Measurements from ENCODE around the gene CDCA4.

CDCA4 gene

DNA sequence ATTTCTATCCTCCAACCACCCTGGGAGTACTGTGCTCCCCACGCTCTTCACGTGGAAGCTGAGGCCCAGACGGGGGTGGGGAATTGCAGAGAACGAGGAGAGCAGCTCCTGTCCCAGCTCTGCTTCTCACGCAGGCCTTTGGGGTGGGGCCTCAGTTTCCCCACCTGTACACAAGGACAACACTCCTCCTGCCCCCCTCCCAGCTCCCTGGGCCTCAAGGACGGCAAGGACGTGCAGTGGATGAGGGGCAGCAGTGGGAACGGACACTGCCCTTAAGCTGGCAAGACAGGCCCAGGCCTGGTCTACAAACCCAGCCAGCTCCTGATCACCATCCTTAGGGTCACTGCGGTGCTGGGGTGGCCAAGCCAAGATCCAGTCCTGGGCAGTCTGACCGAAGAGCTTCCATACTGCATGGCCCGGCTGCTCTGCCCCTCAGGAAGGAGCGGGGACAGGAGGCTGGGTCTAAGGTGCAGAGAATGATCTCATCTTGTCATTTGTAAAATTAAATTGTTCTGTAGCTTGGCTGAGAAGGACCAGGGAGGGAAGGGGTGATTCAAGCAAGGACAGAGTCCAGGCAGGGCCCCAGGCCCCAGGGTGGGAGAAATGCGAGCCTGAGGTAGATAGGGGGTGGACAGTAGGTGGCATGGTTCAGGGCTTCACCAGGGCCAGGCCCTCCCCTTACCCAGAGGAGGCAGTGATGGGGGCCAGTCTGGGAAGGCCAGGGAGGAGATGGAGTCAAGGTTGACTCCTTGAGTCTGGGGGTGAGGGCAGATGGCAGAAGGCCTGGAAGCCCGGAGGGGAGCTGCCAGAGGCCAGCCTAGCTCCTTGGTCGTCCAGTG is 36.6 kb downstream of the CDCA4 start:
- no peak for DNase-seq

DNA sequence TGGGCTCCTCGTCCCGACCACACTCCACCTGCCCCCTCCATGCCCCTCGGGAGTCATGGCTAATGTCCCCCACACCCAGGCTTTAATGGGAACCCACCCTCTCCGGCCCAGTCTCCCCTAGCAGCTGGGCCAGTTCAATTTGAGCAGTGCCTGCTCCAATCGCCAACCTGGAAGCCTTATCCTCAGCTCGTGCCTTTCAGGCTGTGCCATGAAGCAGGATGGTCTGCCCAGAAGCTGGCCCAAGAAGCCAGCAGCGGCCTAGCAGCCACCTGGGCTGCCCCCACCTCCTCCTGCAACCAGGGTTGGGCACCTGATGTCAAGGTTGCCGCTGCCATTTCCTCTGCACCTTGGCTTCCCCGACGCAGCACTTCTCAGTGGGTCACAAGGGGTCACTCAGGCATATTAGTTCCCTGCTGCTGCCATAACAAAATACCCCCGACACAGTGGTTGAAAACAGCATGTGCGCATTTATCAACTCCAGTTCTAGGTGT is 37.6 kb downstream of the CDCA4 start:
- no peak for DNase-seq

DNA sequence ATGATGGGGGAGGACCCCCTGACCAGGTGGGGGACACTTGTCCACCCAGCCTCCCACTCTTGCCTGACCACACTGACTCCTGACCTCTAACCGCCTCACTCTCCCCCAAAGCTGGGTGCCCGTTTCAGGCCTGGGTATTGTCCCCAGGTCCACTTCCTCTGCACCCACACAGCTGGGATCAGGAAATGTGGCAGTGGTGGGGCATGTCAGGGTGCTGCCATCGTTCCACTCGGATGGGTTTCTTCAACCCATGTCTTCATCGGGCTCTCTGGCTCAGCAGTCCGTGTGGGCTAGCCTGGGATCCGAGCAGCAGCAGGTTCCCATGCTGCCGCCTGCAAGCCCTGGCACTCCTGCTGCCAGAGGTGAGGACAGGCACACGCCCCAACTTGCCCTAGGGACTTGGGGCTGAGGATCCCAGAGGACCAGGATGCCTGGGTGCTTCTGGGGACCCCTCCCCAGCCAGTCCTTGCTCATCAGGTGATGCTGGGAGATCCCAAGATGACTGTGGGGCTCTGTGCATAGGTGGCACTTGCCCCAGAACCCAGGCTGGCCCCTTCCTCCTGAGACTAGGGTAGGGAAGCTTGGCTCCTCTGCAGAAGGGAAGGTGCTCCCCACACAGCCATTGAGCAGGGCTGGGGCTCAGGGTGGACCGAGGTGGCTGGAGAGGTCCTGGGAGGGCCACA is 38.2 kb downstream of the CDCA4 start:
- no peak for DNase-seq

- no peak for DNase-seq
Measured at GRCh38 chr14:104981699-104982541, 39.0 kb downstream of the CDCA4 start.

GRCh38 chr14:104980611-104981531 is 40.0 kb downstream of the CDCA4 start:
- DNase-seq, result no peak

DNA sequence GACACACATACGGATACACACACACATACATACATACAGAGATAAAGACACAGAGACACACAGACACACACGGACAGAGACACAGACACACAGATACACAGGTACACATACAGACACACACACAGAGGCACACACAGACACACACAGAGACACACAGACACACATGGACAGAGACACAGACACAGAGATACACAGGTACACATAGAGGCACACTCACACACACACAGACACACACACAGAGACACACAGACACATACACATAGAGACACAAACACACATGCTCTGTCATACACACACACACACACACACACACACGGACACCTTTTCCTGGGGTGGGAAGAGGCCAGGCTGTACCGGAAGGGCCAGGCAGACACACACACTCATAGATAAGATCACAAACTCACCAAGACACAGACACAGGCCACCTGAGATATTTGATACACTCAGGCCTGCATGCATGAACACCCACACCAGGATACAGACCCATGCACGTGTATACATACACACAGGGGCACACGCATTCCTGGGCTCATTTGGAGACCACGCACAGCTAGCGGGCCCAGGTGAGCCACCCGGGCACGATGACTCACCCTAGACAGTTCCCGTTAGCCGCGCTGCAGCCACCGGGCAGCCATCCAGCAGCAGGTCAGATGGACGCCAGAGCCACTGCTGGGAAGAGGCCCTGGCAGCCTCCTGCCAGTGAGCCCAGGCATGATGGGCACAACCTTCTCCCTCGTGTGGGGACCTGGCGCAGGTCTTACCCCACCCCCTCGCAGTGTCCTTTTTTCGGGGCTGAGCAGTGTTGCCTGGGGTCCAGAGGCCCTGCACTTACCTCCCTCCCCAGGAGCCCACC is 40.9 kb downstream of the CDCA4 start:
- no peak for DNase-seq

DNA sequence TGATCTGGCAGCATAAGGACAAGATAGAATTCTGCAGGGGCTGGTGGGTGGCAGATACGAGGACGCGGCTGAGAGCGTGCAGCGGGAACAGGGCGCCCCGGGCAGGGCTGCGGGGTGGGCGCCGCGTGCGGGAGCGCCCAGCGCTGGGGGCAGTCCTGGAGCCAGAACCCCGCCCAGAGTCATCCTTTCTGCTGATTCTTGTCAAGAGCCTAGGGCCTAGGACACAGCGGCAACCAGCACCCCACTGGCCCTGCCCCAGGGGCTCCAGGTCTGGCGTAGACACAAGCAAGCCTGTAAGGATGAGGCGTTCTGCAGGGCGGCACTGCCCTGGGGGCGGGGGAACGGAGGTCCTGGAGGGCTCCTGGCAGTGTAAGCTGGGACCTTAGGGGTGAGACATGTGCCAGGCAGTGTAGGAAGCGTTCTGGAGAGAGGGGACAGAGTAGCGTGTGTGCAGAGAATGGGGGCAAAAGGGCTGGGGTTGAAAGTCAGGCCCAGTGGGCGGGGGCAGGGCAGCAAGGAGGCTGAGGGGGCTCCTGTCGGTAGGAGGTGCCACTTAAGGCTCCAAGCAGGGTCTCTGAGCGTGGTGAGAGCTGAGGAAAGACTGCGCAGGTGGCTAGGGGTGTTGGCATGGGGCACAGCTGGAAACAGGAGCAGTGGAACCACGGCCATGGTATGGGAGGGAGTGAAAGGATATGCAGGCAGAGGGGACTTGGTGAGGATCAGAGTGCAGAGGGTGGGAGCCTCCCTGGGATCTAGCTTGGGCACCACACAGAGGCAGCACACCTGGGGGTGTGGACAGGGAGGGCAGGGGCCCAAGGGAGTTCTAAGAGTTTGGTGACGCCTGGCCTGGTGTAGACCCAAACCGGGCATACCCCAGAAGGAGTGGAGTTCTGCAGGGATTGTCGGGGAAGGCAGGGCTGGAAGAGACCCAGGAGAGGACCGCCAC is 41.9 kb downstream of the CDCA4 start:
- no peak for DNase-seq

DNA sequence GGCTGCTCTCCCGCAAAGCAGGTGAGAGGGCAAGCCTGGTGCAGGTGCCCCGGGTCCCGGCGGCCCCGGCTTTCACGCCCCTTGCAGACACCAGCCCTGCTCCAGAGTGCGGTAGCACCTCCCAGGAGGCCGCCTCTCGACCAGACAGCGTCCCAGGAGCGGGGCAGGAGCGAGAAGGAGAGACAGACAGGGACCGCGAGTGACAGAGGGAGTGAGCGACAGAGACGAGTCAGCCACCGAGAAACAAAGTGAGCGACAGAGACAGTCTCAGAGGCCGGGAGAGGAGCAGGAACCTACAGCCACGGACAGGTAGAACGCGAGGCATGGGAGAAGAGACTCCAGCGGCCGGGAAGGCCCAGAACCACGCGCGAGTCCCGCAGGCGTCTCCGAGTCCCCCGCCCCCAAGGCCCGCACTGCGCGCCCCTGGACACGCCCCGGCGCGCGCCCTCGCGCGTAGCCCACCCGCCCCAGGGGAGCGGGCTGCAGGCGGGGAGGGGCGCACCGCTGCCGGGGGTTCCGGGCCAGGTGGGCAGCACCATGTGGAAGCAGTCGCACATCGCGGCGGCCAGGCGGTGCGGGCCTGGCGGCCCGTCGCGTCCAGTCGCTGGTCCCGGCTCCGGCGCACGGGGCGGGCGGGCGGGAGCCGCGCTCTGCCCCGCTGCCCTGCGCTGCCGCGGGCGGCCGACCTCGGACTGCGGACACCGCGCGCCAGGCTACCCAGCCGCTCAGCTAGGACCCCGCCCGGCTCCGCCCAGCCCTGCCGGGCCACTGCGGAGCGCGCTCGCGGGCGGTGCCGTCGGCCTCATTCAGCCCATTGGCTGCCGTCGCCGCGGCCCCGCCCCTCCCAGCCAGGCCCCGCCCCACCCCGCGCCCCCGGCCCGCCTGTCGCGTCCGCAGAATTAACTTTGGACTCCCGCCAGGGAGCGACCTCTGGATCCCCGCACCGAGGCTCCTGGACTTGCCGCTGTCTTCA is 42.9 kb downstream of the CDCA4 start, which contains the start of gene AHNAK2:
Gene AHNAK2, minus strand, starts transcription at position 694 of the 973 bp plus-strand sequence. Its CDS starts 137 bp downstream, at position 557.
- DNase-seq, result no peak

GRCh38 chr14:104977008-104977680 is 43.7 kb downstream of the CDCA4 start:
- DNase-seq, result no peak

DNA sequence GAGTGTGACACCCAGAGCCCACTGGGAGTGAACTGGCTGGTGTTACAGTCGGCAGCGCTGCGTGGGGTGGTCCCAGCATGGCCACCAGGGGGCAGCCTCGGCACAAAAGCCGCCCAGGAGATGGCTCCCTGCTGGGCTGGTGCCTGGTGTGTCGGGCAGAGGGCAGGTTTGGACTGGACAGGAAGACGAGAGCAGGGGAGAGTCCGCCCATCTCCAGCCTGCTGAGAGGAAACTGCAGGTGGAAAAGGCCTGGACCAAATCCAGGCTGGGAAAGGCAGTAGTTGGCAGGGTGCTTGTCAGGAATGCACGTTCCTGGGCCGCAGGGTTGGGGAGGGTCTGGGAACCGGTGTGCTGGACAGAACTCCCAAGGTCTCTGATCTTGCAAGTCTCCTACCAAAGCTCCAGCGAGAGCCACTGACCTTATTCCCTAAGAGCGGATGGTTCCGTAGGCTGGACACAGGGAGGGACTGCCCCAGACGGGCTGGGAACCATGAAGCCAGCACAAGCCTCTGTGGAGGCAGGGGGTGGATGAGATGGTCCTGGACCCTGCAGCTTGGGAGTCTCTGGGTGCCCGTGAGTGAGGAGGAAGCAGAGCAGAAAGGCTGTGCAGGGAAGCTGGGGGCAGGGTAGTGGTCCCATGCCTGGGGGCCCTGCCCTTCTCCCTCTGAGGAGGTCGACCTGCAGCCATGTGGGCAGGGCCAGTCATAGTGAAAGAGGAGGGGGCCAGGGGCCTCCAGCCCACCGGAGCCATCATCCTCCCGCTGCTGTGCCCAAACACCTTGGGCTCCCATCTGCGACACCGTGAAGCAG is 44.5 kb downstream of the CDCA4 start:
- peak in 1 of 2 experiments; percentile 64 for DNase-seq

DNA sequence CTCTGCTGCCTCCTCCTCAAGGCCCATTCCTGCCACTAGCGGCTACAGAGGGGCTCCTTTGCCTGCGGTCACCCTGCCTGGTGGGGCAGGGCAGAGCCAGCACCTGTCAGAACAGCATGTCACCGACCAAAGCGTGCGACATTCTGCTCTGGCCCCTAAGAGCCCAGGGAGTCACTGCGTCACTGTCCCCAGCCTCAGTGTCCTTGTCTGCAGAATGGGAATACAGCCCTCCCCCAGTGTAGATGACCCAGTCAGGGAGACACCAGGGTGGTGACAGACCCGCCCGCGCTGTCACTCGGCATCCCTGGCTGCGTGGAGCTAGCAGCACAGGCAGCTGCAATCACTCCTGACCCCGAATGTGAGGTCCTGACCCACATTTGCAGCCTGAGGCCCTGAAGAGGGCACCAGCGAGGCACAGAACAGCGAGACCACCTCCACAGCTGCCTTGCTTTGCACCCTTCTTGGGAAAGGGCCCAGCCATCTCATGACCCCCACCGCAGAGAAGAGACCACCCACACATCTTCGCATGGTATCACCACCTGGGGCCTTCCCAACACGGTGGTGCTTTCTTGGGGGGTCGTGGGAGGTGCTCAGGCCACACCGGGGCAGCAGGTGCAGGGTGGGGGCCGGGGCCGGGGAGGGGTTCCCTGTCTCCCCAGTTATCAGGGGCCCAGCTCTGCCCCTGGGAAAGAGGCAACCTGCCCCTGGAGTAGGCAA is 45.2 kb downstream of the CDCA4 start:
- DNase-seq, result no peak

DNA sequence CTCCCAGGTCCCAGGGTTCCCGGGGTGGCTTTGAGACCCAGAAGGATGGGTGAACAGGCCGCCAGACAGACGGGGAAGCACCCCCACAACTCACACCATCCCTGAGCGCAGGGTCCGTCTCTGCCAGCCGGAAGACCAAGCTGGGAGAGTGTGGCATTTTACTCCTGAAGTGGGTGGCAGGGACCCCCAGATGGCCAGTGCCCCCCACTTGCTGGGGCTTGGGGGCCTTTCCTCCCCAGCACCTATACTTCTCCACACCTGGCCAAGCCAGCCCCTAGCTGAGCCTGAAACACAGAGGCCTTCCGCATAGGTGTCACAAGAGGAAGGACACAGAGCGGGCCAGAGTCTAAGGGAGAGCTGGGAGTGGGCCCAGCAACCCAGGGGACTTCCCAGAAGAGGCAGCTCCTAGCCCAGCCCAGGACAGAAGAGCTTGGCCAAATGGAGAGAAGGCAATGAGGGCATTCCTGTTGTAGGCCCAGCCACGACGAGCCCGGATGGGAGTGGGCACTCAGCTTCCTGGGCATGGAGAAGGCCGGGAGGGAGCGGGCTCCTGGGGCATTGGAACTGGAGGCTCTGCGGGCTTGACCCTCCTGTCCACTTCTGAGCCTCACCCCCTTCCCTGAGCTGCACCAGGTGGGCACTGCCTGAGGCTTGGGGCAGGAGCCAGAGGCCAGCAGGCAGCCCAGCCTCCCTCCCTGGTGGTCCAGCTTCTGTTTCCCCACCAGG is 46.1 kb downstream of the CDCA4 start:
- no peak for DNase-seq

GRCh38 chr14:104974146-104974541 is 46.7 kb downstream of the CDCA4 start:
- DNase-seq, result no peak

DNA sequence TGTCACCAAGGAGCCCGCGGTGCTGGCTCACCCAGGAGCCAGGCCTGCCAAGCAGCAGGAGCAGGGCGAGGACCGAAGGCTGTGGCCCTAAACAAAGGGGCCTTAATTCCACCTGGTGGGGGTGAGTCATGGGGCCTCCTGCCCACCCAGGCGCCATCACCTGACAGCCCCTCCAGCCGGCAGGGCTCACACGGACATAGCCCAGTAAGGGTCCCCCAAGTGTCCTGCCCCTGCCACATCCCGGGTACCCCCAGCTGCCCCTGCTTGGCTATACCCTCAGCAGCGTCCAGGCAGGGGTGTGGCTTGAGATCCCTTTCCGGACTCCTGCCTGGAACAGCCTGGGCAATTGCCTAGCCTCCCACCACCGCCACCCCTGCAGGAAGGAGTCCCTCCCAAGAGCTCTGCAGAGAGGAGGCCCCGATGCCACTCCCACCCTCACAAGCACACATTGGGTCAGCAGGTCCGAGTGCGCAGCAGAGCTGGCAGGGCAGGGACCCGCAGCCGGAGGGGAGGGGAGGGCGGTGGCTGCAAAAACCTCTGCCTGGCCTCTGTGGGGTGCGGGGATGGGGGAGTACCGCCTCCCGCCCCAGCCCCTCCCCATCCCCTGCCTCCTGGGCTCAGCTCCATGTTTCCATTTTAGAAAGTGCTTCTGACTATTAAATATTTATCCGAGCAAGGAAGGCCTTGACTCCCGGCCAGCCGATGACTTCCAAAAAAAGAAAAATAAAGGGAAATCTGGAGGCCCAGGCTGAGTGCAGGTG is 47.3 kb downstream of the CDCA4 start:
- DNase-seq, result no peak

- DNase-seq, result no peak
Measured at GRCh38 chr14:104973135-104973384, 47.8 kb downstream of the CDCA4 start.

All from NCI-H187 (cell line).